Adrenal gland (tissue), 12 donors: Measurements from ENCODE around the gene CTBP2. TPM values are rescaled to one million over a fixed set of nuclear protein-coding genes. Genes with fewer than 3 reads are reported as not detected.

Source experiments
- DNase-seq, 7 donors: peaks; one replicate each; pipeline ENCODE4 v3.0.0-alpha.2; 2019 to 2020
- H3K27ac ChIP-seq, 5 donors: fragments of 200-600 bp; sonication (generic) in 4 of 5; 1 replicate in 3 of 5; 2 replicates in 2 of 5; pipeline versions ENCODE4 v1.5.1 to v1.8.0; 2016 to 2020; ENCODE audit warnings: mild to moderate bottlenecking in 1 of 5
- H3K27me3 ChIP-seq: fragments of 200-600 bp; 2 replicates; pipeline ENCODE4 v1.8.0; 2021
- H3K36me3 ChIP-seq, 2 donors: fragments of 200-600 bp; replicated peaks in 1 of 2; 1 replicate in 1 of 2; 2 replicates in 1 of 2; pipeline versions ENCODE4 v1.5.1 to v1.8.0; 2018 to 2022
- H3K4me1 ChIP-seq, 2 donors: fragments of 200-600 bp; replicated peaks in 1 of 2; 1 replicate in 1 of 2; 2 replicates in 1 of 2; pipeline versions ENCODE4 v1.5.1 to v1.8.0; 2018 to 2021
- H3K4me3 ChIP-seq, 4 donors: fragments of 200-600 bp; sonication (generic) in 3 of 4; one replicate each; pipeline ENCODE4 v1.5.1; 2016 to 2018
- H3K9me3 ChIP-seq, 3 donors: fragments of 200-600 bp; sonication (generic) in 1 of 3; replicated peaks in 1 of 3; 1 replicate in 2 of 3; 2 replicates in 1 of 3; pipeline versions ENCODE4 v1.5.1 to v1.8.0; 2016 to 2021
- POLR2A ChIP-seq, 2 donors: fragments of 450-650 bp; IDR thresholded peaks; one replicate each; pipeline ENCODE4 v1.6.1; 2017; ENCODE audit warnings: antibody characterized with exemption in 2 of 2, mild to moderate bottlenecking in 2 of 2, moderate library complexity in 1 of 2
- WGBS, 4 donors: extraction: QIAGEN DNeasy Blood & Tissue Kit in 2 of 4; methylation state at CpG; one replicate each; pipeline versions ENCODE4 v1.1.5 to v1.1.7; 2013 to 2017; 5-methylcytosine and 5-hydroxymethylcytosine counted together
- intact Hi-C, 2 donors: fragments of 100-400 bp; cut with DNase I; formaldehyde crosslinking; loops; one replicate each; pipeline versions ENCODE4 v1.14.1 to v1.15.0; 2022 to 2023
- polyA plus RNA-seq, 3 donors: library from polyadenylated mRNA; stranded (reverse); fragments of 200-250 nt in 2 of 3; fragments of 350-450 nt in 1 of 3; fragmentation: Illumina TruSeq in 1 of 3; extraction: RNeasy Lipid Tissue Mini Kit (QIAGEN cat#74804) in 1 of 3; gene quantifications; one replicate each; pipeline ENCODE4 v1.2.3, GENCODE V29; 2013 to 2014
- total RNA-seq, 9 donors: library from RNA; depleted of rRNA in 4 of 9; stranded (reverse); fragments of >200 nt in 4 of 9; fragments of 120-200 nt in 1 of 9; fragmentation: NEBNext Ultra II Directional in 1 of 9; extraction: Animal tissue kit (Norgen Biotek cat#: 25700) in 1 of 9; gene quantifications; one replicate each; pipeline versions ENCODE4 v1.1.0 to v1.2.4, GENCODE V29; 2013 to 2023
- TF ChIP-seq, protein P1 (sequence below), 6 experiments: fragments of 450-650 bp in 4 of 6; fragments of 200-600 bp in 2 of 6; sonication (generic) in 1 of 6; IDR thresholded peaks; 1 replicate in 5 of 6; 2 replicates in 1 of 6; pipeline versions ENCODE4 v1.5.1 to v1.8.0; 2016 to 2021; ENCODE audit warnings: antibody characterized with exemption in 6 of 6, mild to moderate bottlenecking in 2 of 6, moderate library complexity in 1 of 6
- donor health status: healthy with polysubstance abuse.
- donor health status: Bipolar disorder and iron deficiency.
- donor health status: DM: yes; HTN: yes; CAD: no.
- donor health status: DM: no; HTN: no; CAD: no.
- donor health status: DM: no; HTN: no; CAD: no.
- donor health status: DM: yes; HTN: yes; CAD: no.

The CTBP2 gene
- total and polyA plus RNA-seq, 12 donors, result 25.3 to 66.5 (median 45.7) TPM

DNA sequence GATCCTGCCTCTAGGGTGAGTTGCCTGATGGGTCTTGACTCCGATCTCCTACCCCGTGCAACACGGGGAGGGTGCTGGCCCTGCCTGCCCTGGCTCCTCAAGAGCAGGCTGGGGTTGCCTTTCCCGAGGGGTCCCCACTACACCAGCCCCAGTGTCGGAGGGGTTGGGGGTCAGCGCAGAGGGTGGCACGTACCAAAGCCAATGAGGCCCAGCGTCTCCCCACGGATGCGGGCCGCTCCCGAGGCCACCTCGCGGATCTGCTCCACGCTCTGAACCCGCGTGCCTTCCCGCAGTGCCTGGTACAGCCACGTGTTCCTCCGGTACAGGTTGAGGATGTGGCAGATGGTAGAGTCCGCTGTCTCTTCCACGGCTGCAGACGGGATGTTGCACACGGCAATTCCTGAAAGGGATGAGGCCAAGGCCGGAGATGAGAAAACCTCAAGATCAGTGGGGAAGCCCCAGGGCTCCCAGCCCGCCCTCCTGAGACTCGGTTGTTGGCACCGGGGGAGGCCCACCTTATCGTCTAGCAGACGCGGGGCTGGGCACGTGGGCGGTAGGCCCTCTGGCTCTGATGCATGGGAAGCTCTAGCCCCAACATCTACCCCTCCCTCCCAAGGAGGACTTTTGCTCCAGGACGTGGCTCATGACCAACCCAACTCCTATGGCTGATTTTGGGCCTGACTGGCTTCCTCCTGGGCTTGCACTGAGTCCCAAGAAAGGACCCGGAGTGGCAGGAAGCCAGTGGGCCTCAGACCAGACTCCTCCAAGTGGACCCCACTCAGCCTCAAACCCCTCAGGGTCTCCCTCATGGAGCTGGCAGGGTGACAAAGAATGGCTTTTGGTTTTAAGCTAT lies 162.4 kb downstream of the CTBP2 start:
- Histone ChIP-seq H3K4me1 (peaks cover 41 to 49% of the 10 kb centered on the region in 2 donors), H3K9me3 (no peaks in the 10 kb centered on the region), H3K27ac (peak overlapping the region in 3 of 5 donors; percentile 73 to 92 (median 91)), H3K36me3 (peaks cover 0 to 65% of the 10 kb centered on the region in 2 donors), H3K4me3 (no peak overlapping the region), H3K27me3 (no peaks in the 10 kb centered on the region)
- TF ChIP-seq, protein P1, sequence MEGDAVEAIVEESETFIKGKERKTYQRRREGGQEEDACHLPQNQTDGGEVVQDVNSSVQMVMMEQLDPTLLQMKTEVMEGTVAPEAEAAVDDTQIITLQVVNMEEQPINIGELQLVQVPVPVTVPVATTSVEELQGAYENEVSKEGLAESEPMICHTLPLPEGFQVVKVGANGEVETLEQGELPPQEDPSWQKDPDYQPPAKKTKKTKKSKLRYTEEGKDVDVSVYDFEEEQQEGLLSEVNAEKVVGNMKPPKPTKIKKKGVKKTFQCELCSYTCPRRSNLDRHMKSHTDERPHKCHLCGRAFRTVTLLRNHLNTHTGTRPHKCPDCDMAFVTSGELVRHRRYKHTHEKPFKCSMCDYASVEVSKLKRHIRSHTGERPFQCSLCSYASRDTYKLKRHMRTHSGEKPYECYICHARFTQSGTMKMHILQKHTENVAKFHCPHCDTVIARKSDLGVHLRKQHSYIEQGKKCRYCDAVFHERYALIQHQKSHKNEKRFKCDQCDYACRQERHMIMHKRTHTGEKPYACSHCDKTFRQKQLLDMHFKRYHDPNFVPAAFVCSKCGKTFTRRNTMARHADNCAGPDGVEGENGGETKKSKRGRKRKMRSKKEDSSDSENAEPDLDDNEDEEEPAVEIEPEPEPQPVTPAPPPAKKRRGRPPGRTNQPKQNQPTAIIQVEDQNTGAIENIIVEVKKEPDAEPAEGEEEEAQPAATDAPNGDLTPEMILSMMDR (IDR thresholded peaks at IDR 0.05), result no peak
- no peak for TF ChIP-seq POLR2A (IDR thresholded peaks at IDR 0.05)
- peak in 6 of 7 donors; percentile 16 to 55 (median 36) for DNase-seq
- WGBS, 4 donors, result 77 to 87% (median 80%) methylated on average over 24 to 35 of the region's 35 CpGs
- intact Hi-C loops, result loop anchor here in 1 of 2 donors (10.0 kb wide), 1 partner anchor 57 kb away; no protein-coding TSS in a partner anchor

DNA sequence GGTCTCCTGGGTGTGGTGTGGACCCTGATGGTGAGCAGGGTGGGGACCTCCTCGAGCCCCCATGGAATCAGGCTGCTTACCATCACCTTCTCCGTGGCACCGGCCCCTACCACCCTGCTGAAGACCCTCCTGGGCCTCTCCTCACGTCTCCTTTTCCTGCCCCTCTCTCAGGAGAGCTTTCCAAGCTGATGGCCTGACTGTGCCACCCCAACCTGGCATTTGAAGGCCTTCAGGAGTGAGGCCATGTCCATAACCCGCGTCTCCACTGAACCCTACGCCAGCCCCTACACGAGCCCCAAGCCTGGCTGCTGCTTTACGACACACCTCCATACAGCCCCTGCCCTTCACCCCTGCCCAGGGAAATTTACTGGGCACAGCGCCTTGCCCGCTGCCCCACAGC lies 163.1 kb downstream of the CTBP2 start:
- H3K36me3 ChIP-seq, result peaks cover 0 to 65% of the 10 kb centered on the region in 2 donors
- TF ChIP-seq, protein P1 (IDR thresholded peaks at IDR 0.05), result no peak
- no peak for TF ChIP-seq POLR2A (IDR thresholded peaks at IDR 0.05)
- WGBS, 4 donors, result 83 to 99% (median 95%) methylated on average over 10 to 11 of the region's 11 CpGs
- no peaks in the 10 kb centered on the region for H3K27me3 ChIP-seq
- no peaks in the 10 kb centered on the region for H3K9me3 ChIP-seq
- peaks cover 34 to 47% of the 10 kb centered on the region in 2 donors for H3K4me1 ChIP-seq
- H3K4me3 ChIP-seq, result no peak overlapping the region
- H3K27ac ChIP-seq, result peak overlapping the region in 2 of 5 donors; percentile 73 to 92
- DNase-seq, result peak in 5 of 7 donors; percentile 10 to 27 (median 17)
- intact Hi-C loops, result loop anchor here in 1 of 2 donors (10.0 kb wide), 1 partner anchor 57 kb away; no protein-coding TSS in a partner anchor

DNA sequence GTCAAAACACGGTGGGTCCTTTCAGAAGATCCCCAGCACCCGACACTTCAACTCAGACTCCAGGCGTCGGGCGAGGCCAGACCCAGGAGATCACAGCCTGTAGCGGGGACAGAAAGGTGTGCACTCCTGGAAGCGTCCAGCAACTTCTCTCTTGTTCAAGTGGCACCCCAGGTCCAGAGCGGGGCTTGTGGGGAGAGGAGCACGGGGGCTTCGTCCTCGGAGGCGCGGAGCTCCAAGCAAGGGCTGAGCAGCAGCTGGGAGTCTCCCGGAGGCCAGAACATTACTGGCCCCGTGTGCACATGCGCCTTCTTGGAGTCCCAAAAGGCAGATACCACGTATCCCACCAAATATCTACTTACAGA lies 163.5 kb downstream of the CTBP2 start:
- peaks cover 30 to 46% of the 10 kb centered on the region in 2 donors for H3K4me1 ChIP-seq

More for the DNA sequence above, 163.5 kb downstream of the CTBP2 start:
- DNase-seq, result peak in 4 of 7 donors; percentile 6 to 20 (median 14)
- Histone ChIP-seq H3K36me3 (peaks cover 0 to 63% of the 10 kb centered on the region in 2 donors), H3K27me3 (no peaks in the 10 kb centered on the region), H3K9me3 (no peaks in the 10 kb centered on the region), H3K27ac (no peak overlapping the region), H3K4me3 (no peak overlapping the region)
- 89 to 92% (median 90%) methylated on average over 12 to 17 of the region's 17 CpGs for WGBS, 4 donors
- intact Hi-C loops, result loop anchor here in 1 of 2 donors (10.0 kb wide), 1 partner anchor 58 kb away; no protein-coding TSS in a partner anchor
- no peak for TF ChIP-seq POLR2A (IDR thresholded peaks at IDR 0.05)
- TF ChIP-seq, protein P1 (IDR thresholded peaks at IDR 0.05), result no peak
